Fibroblast of pulmonary artery (primary cell): Measurements from ENCODE around the gene TAF5L.

Experiments used
- DNase-seq: peaks from one replicate; pipeline ENCODE4 v3.0.0-alpha.2; 2010; ENCODE audit warnings: low read depth
- H3K4me3 ChIP-seq: replicated peaks from 2 replicates; pipeline ENCODE4 v1.5.1; 2011; ENCODE audit warnings: low read depth, mild to moderate bottlenecking, control low read depth, low read length, moderate library complexity
- CTCF ChIP-seq: IDR thresholded peaks from 2 replicates; pipeline ENCODE4 v1.5.1; 2011; ENCODE audit warnings: mild to moderate bottlenecking, control low read depth, low read length, inconsistent platforms; ENCODE audit errors: missing control alignments

TAF5L gene

GRCh38 chr1:229643996-229644745, 18.2 kb upstream of the TAF5L start:
- H3K4me3 ChIP-seq = no peak overlapping the region
- no peak for DNase-seq
- TF ChIP-seq CTCF = no peak

GRCh38 chr1:229642970-229643369, 17.0 kb upstream of the TAF5L start:
- H3K4me3 ChIP-seq = no peak overlapping the region
- no peak for DNase-seq
- no peak for TF ChIP-seq CTCF

- no peak for DNase-seq
- TF ChIP-seq CTCF = no peak
- no peak overlapping the region for H3K4me3 ChIP-seq
Measured at GRCh38 chr1:229642376-229642775, 16.5 kb upstream of the TAF5L start.

- TF ChIP-seq CTCF = no peak
- no peak overlapping the region for H3K4me3 ChIP-seq
- no peak for DNase-seq
Measured at GRCh38 chr1:229641306-229641705, 15.4 kb upstream of the TAF5L start.

- no peak for TF ChIP-seq CTCF
- no peak for DNase-seq
- no peak overlapping the region for H3K4me3 ChIP-seq
Measured at GRCh38 chr1:229640455-229640854, 14.5 kb upstream of the TAF5L start.

- DNase-seq = no peak
- H3K4me3 ChIP-seq = no peak overlapping the region
- no peak for TF ChIP-seq CTCF
Measured at GRCh38 chr1:229637746-229638145, 11.8 kb upstream of the TAF5L start.

GRCh38 chr1:229636042-229636441, 10.1 kb upstream of the TAF5L start:
- H3K4me3 ChIP-seq = no peak overlapping the region
- no peak for DNase-seq
- no peak for TF ChIP-seq CTCF
